Amniotic epithelial cell (primary cell): ENCODE measurements around the gene EIF2B5.
"Not testable (repeated sequence)": the region's sequence is repeated elsewhere in the genome, so short reads cannot be mapped to it uniquely, and the experiment has no call there.

ENCODE experiments used
- DNase-seq: peaks from one replicate; pipeline ENCODE4 v3.0.0-alpha.2; 2010; ENCODE audit warnings: low read depth

The EIF2B5 gene

GRCh38 chr3:184135149-184135910 is at the start of gene EIF2B5:
EIF2B5 (plus strand) TSS chr3:184135358; CDS start chr3:184135386, 28 bp downstream.
- DNase-seq = peak; percentile 85

- peak; percentile 91 for DNase-seq
Measured at GRCh38 chr3:184085389-184085852, 49.7 kb upstream of the EIF2B5 start.

GRCh38 chr3:184092199-184092598 is 43.0 kb upstream of the EIF2B5 start:
- no peak for DNase-seq

GRCh38 chr3:184096811-184097383 is 38.3 kb upstream of the EIF2B5 start, which contains the start of gene HTR3E:
HTR3E (plus strand) TSS chr3:184097064; CDS start chr3:184097530, 466 bp downstream.
- DNase-seq = no peak

GRCh38 chr3:184097556-184097955 is 37.6 kb upstream of the EIF2B5 start:
- DNase-seq = no peak

- DNase-seq = no peak
Measured at GRCh38 chr3:184099806-184100686, 35.1 kb upstream of the EIF2B5 start.

GRCh38 chr3:184110316-184110725 is 24.8 kb upstream of the EIF2B5 start:
- DNase-seq = peak; percentile 15

GRCh38 chr3:184116017-184116416 is 19.1 kb upstream of the EIF2B5 start:
- DNase-seq = no peak

GRCh38 chr3:184117636-184118035 is 17.5 kb upstream of the EIF2B5 start:
- DNase-seq = no peak

- not testable (repeated sequence) for DNase-seq
Measured at GRCh38 chr3:184121031-184121430, 14.1 kb upstream of the EIF2B5 start.

GRCh38 chr3:184126006-184126405 is 9.2 kb upstream of the EIF2B5 start:
- DNase-seq = no peak

- DNase-seq = peak; percentile 46
Measured at GRCh38 chr3:184129012-184129411, 6.1 kb upstream of the EIF2B5 start.

- DNase-seq = no peak
Measured at GRCh38 chr3:184132945-184133344, 2.2 kb upstream of the EIF2B5 start.

- DNase-seq = peak; percentile 81
Measured at GRCh38 chr3:184133840-184134745, 1.1 kb upstream of the EIF2B5 start.

GRCh38 chr3:184134746-184135148 is 411 bp upstream of the EIF2B5 start:
- no peak for DNase-seq

GRCh38 chr3:184135911-184136260 is 728 bp downstream of the EIF2B5 start:
- no peak for DNase-seq

GRCh38 chr3:184140436-184140835 is 5.3 kb downstream of the EIF2B5 start:
- DNase-seq = no peak

- no peak for DNase-seq
Measured at GRCh38 chr3:184142199-184142598, 7.0 kb downstream of the EIF2B5 start.

GRCh38 chr3:184143327-184143726 is 8.2 kb downstream of the EIF2B5 start:
- DNase-seq = no peak

- DNase-seq = no peak
Measured at GRCh38 chr3:184144505-184144904, 9.3 kb downstream of the EIF2B5 start.

GRCh38 chr3:184145111-184145524 is 10.0 kb downstream of the EIF2B5 start:
- peak; percentile 74 for DNase-seq
